ENCODE measurements around the gene CGB2. TPM values are rescaled to one million over a fixed set of nuclear protein-coding genes. Genes with fewer than 3 reads are reported as not detected.

CGB2 gene
- total and polyA plus RNA-seq, 2 of the 13 experiments (the other 11 are each of a cell fraction or from before 2014, with no cell fraction given), result not detected

- no peak overlapping the region for H3K27ac ChIP-seq (ENCODE audit: extremely low read length, insufficient read depth, low read length)
- in situ Hi-C loops (cut with HindIII; ENCODE audit: extremely low pct_ligation_motif_present, low pct_unique_long_range_greater_than_20kb), result no loop called here
- 95% methylated on average over 18 of the region's 18 CpGs for whole genome bisulfite sequencing (ENCODE audit: low lambda C conversion rate)
- no peak for DNase-seq (ENCODE audit: low spot score)
- H3K4me1 ChIP-seq (ENCODE audit: insufficient read depth, low read length), result peaks cover 16% of the 10 kb centered on the region
- no peak for ATAC-seq
- intact Hi-C loops (cut with micrococcal nuclease; ENCODE audit: unreplicated experiment), result no loop called here
- ChIA-PET POLR2A (no interaction called here), CTCF (ENCODE audit: low intra/inter-chr PET ratio, low total read pairs) (no interaction called here)
- no peaks in the 10 kb centered on the region for H4K20me1 ChIP-seq (ENCODE audit: insufficient read depth, low read length)
- H3K9ac ChIP-seq (ENCODE audit: insufficient read depth, low read depth, low read length), result no peak overlapping the region
- no peaks in the 10 kb centered on the region for H3K79me2 ChIP-seq (ENCODE audit: insufficient read depth, low read length)
- H3K27me3 ChIP-seq (ENCODE audit: control insufficient read depth in 1 of 2, insufficient read depth in 2 of 2, low read length in 2 of 2), result peaks cover 0 to 3% of the 10 kb centered on the region in 2 experiments; a peak in 1 of 5 replicates
- peaks cover 8 to 46% of the 10 kb centered on the region in 2 experiments; a peak in 4 of 5 replicates for H3K36me3 ChIP-seq (replicated peaks in 1 of 2; ENCODE audit: control insufficient read depth in 1 of 2, insufficient read depth in 2 of 2, low read length in 2 of 2)
- no TSS peak for BruUV-seq (replicated peaks)
- no peak overlapping the region for H3K4me2 ChIP-seq (ENCODE audit: low read depth, low read length)
- no peak for TF ChIP-seq ZNF615 (CRISPR knock-in tag; IDR thresholded peaks at IDR 0.05; ENCODE audit: borderline replicate concordance)
- TF ChIP-seq POLR2G (IDR thresholded peaks at IDR 0.05; ENCODE audit: low read depth, low read length), result 0 out of 2 replicates have a peak, but pooled peaks have one; percentile 11
- no peak for TF ChIP-seq ZNF691 (CRISPR knock-in tag; IDR thresholded peaks at IDR 0.05; ENCODE audit: borderline replicate concordance, low read depth)
- no peak overlapping the region for H3K4me3 ChIP-seq (replicated peaks in 1 of 3; ENCODE audit: insufficient read depth in 1 of 3, low read depth in 2 of 3, low read length in 3 of 3)
- no peak for FAIRE-seq
- no peaks in the 10 kb centered on the region for H3K9me3 ChIP-seq (ENCODE audit: low read length)
- no peak overlapping the region for H2AFZ ChIP-seq (ENCODE audit: low read length)
Observed at GRCh38 chr19:49014870-49015255, 16.8 kb upstream of the CGB2 start.

DNA sequence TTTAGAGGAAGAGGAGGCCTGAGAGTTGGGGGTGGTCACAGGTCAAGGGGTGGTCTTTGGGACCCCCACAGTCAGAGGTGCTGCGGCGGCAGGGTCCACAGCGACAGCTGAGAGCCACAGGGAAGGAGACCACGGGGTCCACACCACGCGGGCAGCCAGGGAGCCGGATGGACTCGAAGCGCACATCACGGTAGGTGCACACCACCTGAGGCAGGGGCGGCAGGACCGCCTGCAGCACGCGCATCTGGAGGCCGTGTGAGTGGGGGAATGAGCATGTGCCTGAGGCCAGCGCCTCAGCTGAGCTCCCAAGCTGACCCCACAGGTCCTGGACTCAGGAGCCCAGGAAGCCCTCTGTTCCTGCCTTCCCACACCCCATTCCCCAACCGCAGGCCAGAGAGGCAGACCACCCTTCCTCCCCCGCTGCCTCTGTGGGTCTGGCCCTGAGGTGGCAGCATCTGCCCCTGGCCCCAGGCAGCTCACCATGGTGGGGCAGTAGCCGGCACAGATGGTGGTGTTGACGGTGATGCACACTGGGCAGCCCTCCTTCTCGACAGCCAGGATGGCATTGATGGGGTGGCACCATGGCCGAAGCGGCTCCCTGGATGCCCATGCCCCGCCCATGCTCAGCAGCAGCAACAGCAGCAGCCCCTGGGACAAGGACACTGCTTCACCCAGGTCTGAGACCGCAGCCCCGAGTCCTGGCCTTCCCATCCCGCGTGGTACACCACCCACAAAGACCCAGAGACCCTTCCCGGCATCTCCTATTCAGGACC is 15.4 kb upstream of the CGB2 start:
- intact Hi-C loops (cut with micrococcal nuclease; ENCODE audit: unreplicated experiment) (no loop called here), in situ Hi-C loops (cut with HindIII; ENCODE audit: extremely low pct_ligation_motif_present, low pct_unique_long_range_greater_than_20kb) (no loop called here)
- ChIA-PET CTCF (ENCODE audit: low intra/inter-chr PET ratio, low total read pairs) (no interaction called here), POLR2A (no interaction called here)
- ATAC-seq, result no peak
- TSS peak; percentile 31 for BruUV-seq (replicated peaks)
- no peak overlapping the region for H3K27ac ChIP-seq (ENCODE audit: extremely low read length, insufficient read depth, low read length)
- no peaks in the 10 kb centered on the region for H4K20me1 ChIP-seq (ENCODE audit: insufficient read depth, low read length)
- H2AFZ ChIP-seq (ENCODE audit: low read length), result no peak overlapping the region
- peaks cover 22% of the 10 kb centered on the region for H3K4me1 ChIP-seq (ENCODE audit: insufficient read depth, low read length)
- no peaks in the 10 kb centered on the region for H3K79me2 ChIP-seq (ENCODE audit: insufficient read depth, low read length)
- no peak overlapping the region for H3K4me2 ChIP-seq (ENCODE audit: low read depth, low read length)
- FAIRE-seq, result no peak
- no peak for TF ChIP-seq ZNF547 (CRISPR knock-in tag; IDR thresholded peaks at IDR 0.05)
- 0 out of 2 replicates have a peak, but pooled peaks have one; percentile 29 for TF ChIP-seq ZBTB33 (CRISPR knock-in tag; IDR thresholded peaks at IDR 0.05)
- TF ChIP-seq AGO2 (optimal IDR thresholded peaks at IDR 0.05; ENCODE audit: low read depth, low read length), result peak; percentile 55
- no peak overlapping the region for H3K4me3 ChIP-seq (replicated peaks in 1 of 3; ENCODE audit: insufficient read depth in 1 of 3, low read depth in 2 of 3, low read length in 3 of 3)
- 93% methylated on average over 6 of the region's 29 CpGs for WGBS (ENCODE audit: low lambda C conversion rate)
- H3K9ac ChIP-seq (ENCODE audit: insufficient read depth, low read depth, low read length), result no peak overlapping the region
- H3K27me3 ChIP-seq (ENCODE audit: control insufficient read depth in 1 of 2, insufficient read depth in 2 of 2, low read length in 2 of 2), result peaks cover 0 to 15% of the 10 kb centered on the region in 2 experiments; a peak in 3 of 5 replicates
- no peak for DNase-seq (ENCODE audit: low spot score)
- peaks cover 4 to 32% of the 10 kb centered on the region in 2 experiments; a peak in 4 of 5 replicates for H3K36me3 ChIP-seq (replicated peaks in 1 of 2; ENCODE audit: control insufficient read depth in 1 of 2, insufficient read depth in 2 of 2, low read length in 2 of 2)
- no peaks in the 10 kb centered on the region for H3K9me3 ChIP-seq (ENCODE audit: low read length)
